Measurements from ENCODE around the gene LRCH3. TPM values are rescaled to one million over a fixed set of nuclear protein-coding genes. Genes with fewer than 3 reads are reported as not detected.

LRCH3 gene
- polyA plus RNA-seq, 3 donors = 4.1 to 19.4 (median 7.4) TPM

DNA sequence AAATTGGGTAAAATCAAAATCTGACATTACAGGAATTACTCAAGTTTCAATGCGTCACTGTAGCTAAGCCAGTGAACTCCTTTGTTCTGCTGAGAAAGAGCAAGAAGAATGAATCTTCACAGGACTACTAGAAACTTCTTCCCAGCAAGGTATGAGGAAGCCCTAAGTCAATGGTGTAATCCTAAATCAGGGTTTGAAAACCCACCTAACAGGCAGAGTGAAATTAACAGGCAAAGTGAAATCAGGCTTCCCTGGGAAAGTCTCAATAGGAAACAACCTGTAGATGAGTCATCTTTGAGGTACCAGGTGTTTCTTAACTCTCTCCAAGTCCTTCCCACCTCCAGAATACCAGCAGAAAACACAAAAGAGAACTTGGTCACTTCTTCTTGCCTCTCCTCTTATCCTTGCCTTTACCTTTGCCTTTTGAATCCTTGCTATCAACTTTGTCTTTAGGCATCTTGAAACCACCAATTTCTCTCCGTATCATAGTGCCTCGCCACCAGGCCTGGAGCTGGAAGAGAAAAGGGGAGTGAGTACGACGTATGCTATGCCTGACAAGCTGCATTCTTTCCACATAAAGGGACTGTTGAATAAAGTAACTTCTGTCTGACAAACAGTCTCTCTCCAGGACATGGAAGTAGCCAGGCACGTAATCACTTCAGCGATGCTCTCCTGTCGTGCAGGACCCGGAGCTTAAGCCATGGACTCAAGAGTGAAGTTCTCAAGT is 98.3 kb downstream of the LRCH3 start:
- Mint-ChIP-seq H3K36me3 (peaks cover 17 to 19% of the 10 kb centered on the region in 2 donors), H3K27me3 (ENCODE audit: low read depth in 3 of 3) (peaks cover 0 to 3% (median 0%) of the 10 kb centered on the region in 3 donors), H3K4me1 (no peaks in the 10 kb centered on the region), H3K9me3 (no peaks in the 10 kb centered on the region), H3K27ac (peak overlapping the region in 1 of 7 donors; percentile 70), H3K4me3 (no peak overlapping the region)
- H3K4me2 ChIP-seq (replicated peaks; ENCODE audit: extremely low read depth, low read length, poor library complexity, severe bottlenecking) = no peak overlapping the region
- TF ChIP-seq, protein P1, sequence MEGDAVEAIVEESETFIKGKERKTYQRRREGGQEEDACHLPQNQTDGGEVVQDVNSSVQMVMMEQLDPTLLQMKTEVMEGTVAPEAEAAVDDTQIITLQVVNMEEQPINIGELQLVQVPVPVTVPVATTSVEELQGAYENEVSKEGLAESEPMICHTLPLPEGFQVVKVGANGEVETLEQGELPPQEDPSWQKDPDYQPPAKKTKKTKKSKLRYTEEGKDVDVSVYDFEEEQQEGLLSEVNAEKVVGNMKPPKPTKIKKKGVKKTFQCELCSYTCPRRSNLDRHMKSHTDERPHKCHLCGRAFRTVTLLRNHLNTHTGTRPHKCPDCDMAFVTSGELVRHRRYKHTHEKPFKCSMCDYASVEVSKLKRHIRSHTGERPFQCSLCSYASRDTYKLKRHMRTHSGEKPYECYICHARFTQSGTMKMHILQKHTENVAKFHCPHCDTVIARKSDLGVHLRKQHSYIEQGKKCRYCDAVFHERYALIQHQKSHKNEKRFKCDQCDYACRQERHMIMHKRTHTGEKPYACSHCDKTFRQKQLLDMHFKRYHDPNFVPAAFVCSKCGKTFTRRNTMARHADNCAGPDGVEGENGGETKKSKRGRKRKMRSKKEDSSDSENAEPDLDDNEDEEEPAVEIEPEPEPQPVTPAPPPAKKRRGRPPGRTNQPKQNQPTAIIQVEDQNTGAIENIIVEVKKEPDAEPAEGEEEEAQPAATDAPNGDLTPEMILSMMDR (IDR thresholded peaks at IDR 0.05) = no peak
- DNase-seq = no peak
- peaks cover 3 to 30% of the 10 kb centered on the region in 2 donors for H3K36me3 ChIP-seq (replicated peaks in 1 of 2; ENCODE audit: control insufficient read depth in 1 of 2, insufficient read depth in 2 of 2, low read length in 2 of 2)
- intact Hi-C loops (cut with micrococcal nuclease) = no loop called here
- WGBS (ENCODE audit: insufficient coverage) = 97% methylated on average over 6 of the region's 9 CpGs
- H4K20me1 ChIP-seq (ENCODE audit: insufficient read depth, low read length) = no peaks in the 10 kb centered on the region
- no peak overlapping the region for H3K27ac ChIP-seq (ENCODE audit: low read depth in 1 of 2, low read length in 2 of 2)
- no peak overlapping the region for H3K4me3 ChIP-seq (replicated peaks in 1 of 3; ENCODE audit: low read depth in 2 of 3, low read length in 3 of 3)
- H3K9me3 ChIP-seq (replicated peaks in 1 of 2; ENCODE audit: control insufficient read depth in 1 of 2, insufficient read depth in 1 of 2, low read length in 2 of 2) = no peaks in the 10 kb centered on the region
- no peak overlapping the region for H2AFZ ChIP-seq (ENCODE audit: insufficient read depth, low read depth, low read length, poor library complexity, severe bottlenecking)
- no peaks in the 10 kb centered on the region for H3K79me2 ChIP-seq (ENCODE audit: insufficient read depth, low read length)
- H3K27me3 ChIP-seq (ENCODE audit: control insufficient read depth in 2 of 2, insufficient read depth in 2 of 2, low read length in 2 of 2) = no peaks in the 10 kb centered on the region
- no peak overlapping the region for H3K9ac ChIP-seq (ENCODE audit: insufficient read depth, low read length, poor library complexity, severe bottlenecking)
- no peaks in the 10 kb centered on the region for H3K4me1 ChIP-seq (ENCODE audit: control insufficient read depth in 1 of 2, insufficient read depth in 2 of 2, low read length in 2 of 2)

DNA sequence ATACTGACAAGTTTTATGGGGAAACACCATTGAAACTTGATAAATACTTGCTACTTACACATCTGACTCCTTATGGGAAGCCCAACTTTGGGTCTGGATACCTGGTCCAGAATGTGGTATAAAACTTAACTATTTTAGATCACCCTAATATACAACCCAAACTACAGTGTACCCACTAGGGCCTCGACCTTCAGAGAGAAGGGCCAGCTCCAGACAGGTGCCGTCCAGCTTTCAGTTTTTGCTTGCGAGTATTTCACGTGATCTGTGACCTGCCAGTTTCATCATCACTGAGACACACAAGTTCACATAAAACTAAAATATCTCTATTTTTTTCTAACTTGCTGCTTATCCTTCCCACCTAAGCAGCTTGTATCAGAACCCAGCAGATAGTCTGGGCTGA is 99.6 kb downstream of the LRCH3 start:
- no peak overlapping the region for H3K27ac Mint-ChIP-seq

More for the DNA sequence above, 99.6 kb downstream of the LRCH3 start:
- H3K4me2 ChIP-seq (replicated peaks; ENCODE audit: extremely low read depth, low read length, poor library complexity, severe bottlenecking) = no peak overlapping the region
- H2AFZ ChIP-seq (ENCODE audit: insufficient read depth, low read depth, low read length, poor library complexity, severe bottlenecking) = no peak overlapping the region
- no peak overlapping the region for H3K27ac ChIP-seq (ENCODE audit: low read depth in 1 of 2, low read length in 2 of 2)
- TF ChIP-seq, protein P1 (IDR thresholded peaks at IDR 0.05) = no peak
- H3K9me3 ChIP-seq (replicated peaks in 1 of 2; ENCODE audit: control insufficient read depth in 1 of 2, insufficient read depth in 1 of 2, low read length in 2 of 2) = no peaks in the 10 kb centered on the region
- Mint-ChIP-seq H3K27me3 (ENCODE audit: low read depth in 3 of 3) (peaks cover 0 to 3% (median 0%) of the 10 kb centered on the region in 3 donors), H3K36me3 (peaks cover 5 to 10% of the 10 kb centered on the region in 2 donors), H3K9me3 (no peaks in the 10 kb centered on the region), H3K4me3 (no peak overlapping the region), H3K4me1 (no peaks in the 10 kb centered on the region)
- no peak overlapping the region for H3K4me3 ChIP-seq (replicated peaks in 1 of 3; ENCODE audit: low read depth in 2 of 3, low read length in 3 of 3)
- intact Hi-C loops (cut with micrococcal nuclease) = no loop called here
- 94% methylated on average over 3 of the region's 4 CpGs for WGBS (ENCODE audit: insufficient coverage)
- no peaks in the 10 kb centered on the region for H3K4me1 ChIP-seq (ENCODE audit: control insufficient read depth in 1 of 2, insufficient read depth in 2 of 2, low read length in 2 of 2)
- H3K79me2 ChIP-seq (ENCODE audit: insufficient read depth, low read length) = no peaks in the 10 kb centered on the region
- no peaks in the 10 kb centered on the region for H4K20me1 ChIP-seq (ENCODE audit: insufficient read depth, low read length)
- peaks cover 0 to 17% of the 10 kb centered on the region in 2 donors for H3K36me3 ChIP-seq (replicated peaks in 1 of 2; ENCODE audit: control insufficient read depth in 1 of 2, insufficient read depth in 2 of 2, low read length in 2 of 2)
- no peak overlapping the region for H3K9ac ChIP-seq (ENCODE audit: insufficient read depth, low read length, poor library complexity, severe bottlenecking)
- DNase-seq = no peak
- H3K27me3 ChIP-seq (ENCODE audit: control insufficient read depth in 2 of 2, insufficient read depth in 2 of 2, low read length in 2 of 2) = no peaks in the 10 kb centered on the region
